HepG2 (cell line): ENCODE results near the gene SYMPK. TPM values are rescaled to one million over a fixed set of nuclear protein-coding genes. Genes with fewer than 3 reads are reported as not detected.

Experiments used
- CBFB ChIP-seq: sonication (generic); formaldehyde crosslinking; IDR thresholded peaks from 2 replicates; pipeline ENCODE4 v1.4.0; 2020; ENCODE audit warnings: missing genetic modification reagents
- JDP2 ChIP-seq: sonication (generic); formaldehyde crosslinking; IDR thresholded peaks from 2 replicates; pipeline ENCODE4 v1.8.1; 2022; ENCODE audit warnings: missing genetic modification reagents, borderline replicate concordance
- ZNF121 ChIP-seq: sonication (generic); formaldehyde crosslinking; IDR thresholded peaks from 2 replicates; pipeline ENCODE4 v1.5.0; 2020; ENCODE audit warnings: mild to moderate bottlenecking, missing genetic modification reagents
- ZNF3 ChIP-seq: IDR thresholded peaks from 2 replicates; pipeline ENCODE4 v1.7.0; 2017; ENCODE audit warnings: inconsistent platforms
- ZNF382 ChIP-seq: sonication (generic); formaldehyde crosslinking; IDR thresholded peaks from 2 replicates; pipeline ENCODE4 v1.5.0; 2020; ENCODE audit warnings: missing genetic modification reagents, mild to moderate bottlenecking, borderline replicate concordance
- ZNF484 ChIP-seq: sonication (generic); formaldehyde crosslinking; IDR thresholded peaks from 2 replicates; pipeline ENCODE4 v1.5.1; 2020; ENCODE audit warnings: mild to moderate bottlenecking, low read depth, missing genetic modification reagents, borderline replicate concordance
- ZNF496 ChIP-seq: sonication (generic); formaldehyde crosslinking; IDR thresholded peaks from 2 replicates; pipeline ENCODE4 v1.8.1; 2023; ENCODE audit warnings: mild to moderate bottlenecking, moderate library complexity, missing genetic modification reagents; ENCODE audit not compliant: insufficient replicate concordance
- ZNF557 ChIP-seq: sonication (generic); formaldehyde crosslinking; IDR thresholded peaks from 2 replicates; pipeline ENCODE4 v1.4.0; 2020; ENCODE audit warnings: missing genetic modification reagents
- ZNF75D ChIP-seq: sonication (generic); formaldehyde crosslinking; IDR thresholded peaks from 2 replicates; pipeline ENCODE4 v1.8.1; 2023; ENCODE audit warnings: missing genetic modification reagents, mild to moderate bottlenecking, borderline replicate concordance
- polyA plus RNA-seq, 8 experiments: library from polyadenylated mRNA; depleted of rRNA in 3 of 8; stranded (reverse) in 7 of 8; unstranded in 1 of 8; fragments of >200 nt; fragmentation: Illumina TruSeq in 4 of 8; extraction: Trizol in 4 of 8; gene quantifications; 2 replicates each; pipeline versions ENCODE4 v1.2.1 to v1.2.3, GENCODE V29; 2011 to 2016; ENCODE audit warnings: low read depth in 4 of 8, missing spikeins in 1 of 8, mixed read lengths in 1 of 8; ENCODE audit not compliant: insufficient read depth in 1 of 8
- total RNA-seq, 5 experiments: library from RNA; depleted of rRNA; stranded (reverse); fragments of >200 nt; fragmentation: Illumina TruSeq; extraction: Trizol; gene quantifications; 2 replicates each; pipeline ENCODE4 v1.2.3, GENCODE V29; 2016; ENCODE audit warnings: low read depth in 1 of 5
- TF ChIP-seq, protein P1 (sequence below): sonication (generic); formaldehyde crosslinking; IDR thresholded peaks from 2 replicates; pipeline ENCODE4 v1.5.1; 2020; ENCODE audit warnings: missing genetic modification reagents, mild to moderate bottlenecking, borderline replicate concordance
- TF ChIP-seq, protein P2 (sequence below), 2 experiments: sonication (generic) in 1 of 2; formaldehyde crosslinking in 1 of 2; IDR thresholded peaks; 2 replicates each; pipeline versions ENCODE4 v1.6.1 to v1.9.0; 2014 to 2022; ENCODE audit warnings: antibody characterized with exemption in 1 of 2, borderline replicate concordance in 1 of 2, inconsistent platforms in 1 of 2, low read depth in 1 of 2, missing genetic modification reagents in 1 of 2
- TF ChIP-seq, protein P3 (sequence below): sonication (generic); formaldehyde crosslinking; IDR thresholded peaks from 2 replicates; pipeline ENCODE4 v1.4.0; 2020; ENCODE audit warnings: missing genetic modification reagents, borderline replicate concordance
- TF ChIP-seq, protein P4 (sequence below): sonication (generic); formaldehyde crosslinking; IDR thresholded peaks from 2 replicates; pipeline ENCODE4 v1.5.0; 2020; ENCODE audit warnings: mild to moderate bottlenecking, missing genetic modification reagents

Gene SYMPK
- total and polyA plus RNA-seq, 2 of the 13 experiments (the other 11 are each of a cell fraction or from before 2014, with no cell fraction given): 21.9 to 55.7 TPM

DNA sequence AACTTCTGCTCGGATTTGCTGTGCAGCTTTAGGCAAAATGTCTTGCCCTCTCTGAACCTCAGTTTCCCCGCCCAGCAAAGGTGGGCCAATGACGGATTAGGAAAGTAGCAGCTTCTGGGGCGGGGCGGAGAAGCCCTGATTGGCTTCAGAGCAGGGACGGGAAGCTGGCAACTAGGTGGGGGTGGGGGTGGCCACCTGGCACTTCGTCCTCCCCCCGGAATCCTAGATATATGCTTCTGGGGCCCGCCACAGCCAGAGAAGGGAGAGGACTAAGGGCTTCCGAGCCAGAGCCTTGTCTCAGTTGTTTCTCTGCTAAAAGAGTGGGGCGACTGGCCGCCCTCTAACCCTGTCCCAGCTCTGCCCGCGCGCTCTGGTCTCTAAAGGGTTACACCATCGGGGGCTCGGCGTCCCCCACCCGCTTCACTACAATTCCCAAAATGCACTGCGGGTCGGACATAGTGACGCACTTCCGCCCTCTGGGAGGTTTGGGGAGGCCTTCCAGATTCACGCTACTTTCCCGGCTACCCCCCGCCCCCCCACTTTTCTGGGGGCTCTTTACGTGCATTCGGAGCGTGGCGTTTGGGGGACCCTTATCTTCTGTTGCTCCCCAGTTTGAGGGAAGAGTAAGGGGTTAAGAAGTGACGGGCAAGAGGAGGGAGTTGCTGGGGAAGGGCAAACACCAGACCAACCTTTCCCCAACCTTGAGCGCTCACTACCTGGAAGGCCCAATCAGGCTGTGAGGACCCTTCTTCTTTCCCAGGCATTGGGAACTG, 23.7 kb upstream of the SYMPK start (continued):
- TF ChIP-seq, protein P1, sequence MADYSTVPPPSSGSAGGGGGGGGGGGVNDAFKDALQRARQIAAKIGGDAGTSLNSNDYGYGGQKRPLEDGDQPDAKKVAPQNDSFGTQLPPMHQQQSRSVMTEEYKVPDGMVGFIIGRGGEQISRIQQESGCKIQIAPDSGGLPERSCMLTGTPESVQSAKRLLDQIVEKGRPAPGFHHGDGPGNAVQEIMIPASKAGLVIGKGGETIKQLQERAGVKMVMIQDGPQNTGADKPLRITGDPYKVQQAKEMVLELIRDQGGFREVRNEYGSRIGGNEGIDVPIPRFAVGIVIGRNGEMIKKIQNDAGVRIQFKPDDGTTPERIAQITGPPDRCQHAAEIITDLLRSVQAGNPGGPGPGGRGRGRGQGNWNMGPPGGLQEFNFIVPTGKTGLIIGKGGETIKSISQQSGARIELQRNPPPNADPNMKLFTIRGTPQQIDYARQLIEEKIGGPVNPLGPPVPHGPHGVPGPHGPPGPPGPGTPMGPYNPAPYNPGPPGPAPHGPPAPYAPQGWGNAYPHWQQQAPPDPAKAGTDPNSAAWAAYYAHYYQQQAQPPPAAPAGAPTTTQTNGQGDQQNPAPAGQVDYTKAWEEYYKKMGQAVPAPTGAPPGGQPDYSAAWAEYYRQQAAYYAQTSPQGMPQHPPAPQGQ: no peak
- TF ChIP-seq ZNF382 (CRISPR knock-in tag) (no peak), ZNF484 (no peak), ZNF75D (no peak), ZNF121 (CRISPR knock-in tag) (no peak), CBFB (CRISPR knock-in tag) (peak; percentile 60; the same call in 1 of the 2 replicates), ZNF3 (CRISPR knock-in tag) (no peak; the same call in 1 of the 2 replicates), ZNF557 (CRISPR knock-in tag) (no peak), JDP2 (no peak), ZNF496 (CRISPR knock-in tag) (no peak)
- TF ChIP-seq, protein P2, sequence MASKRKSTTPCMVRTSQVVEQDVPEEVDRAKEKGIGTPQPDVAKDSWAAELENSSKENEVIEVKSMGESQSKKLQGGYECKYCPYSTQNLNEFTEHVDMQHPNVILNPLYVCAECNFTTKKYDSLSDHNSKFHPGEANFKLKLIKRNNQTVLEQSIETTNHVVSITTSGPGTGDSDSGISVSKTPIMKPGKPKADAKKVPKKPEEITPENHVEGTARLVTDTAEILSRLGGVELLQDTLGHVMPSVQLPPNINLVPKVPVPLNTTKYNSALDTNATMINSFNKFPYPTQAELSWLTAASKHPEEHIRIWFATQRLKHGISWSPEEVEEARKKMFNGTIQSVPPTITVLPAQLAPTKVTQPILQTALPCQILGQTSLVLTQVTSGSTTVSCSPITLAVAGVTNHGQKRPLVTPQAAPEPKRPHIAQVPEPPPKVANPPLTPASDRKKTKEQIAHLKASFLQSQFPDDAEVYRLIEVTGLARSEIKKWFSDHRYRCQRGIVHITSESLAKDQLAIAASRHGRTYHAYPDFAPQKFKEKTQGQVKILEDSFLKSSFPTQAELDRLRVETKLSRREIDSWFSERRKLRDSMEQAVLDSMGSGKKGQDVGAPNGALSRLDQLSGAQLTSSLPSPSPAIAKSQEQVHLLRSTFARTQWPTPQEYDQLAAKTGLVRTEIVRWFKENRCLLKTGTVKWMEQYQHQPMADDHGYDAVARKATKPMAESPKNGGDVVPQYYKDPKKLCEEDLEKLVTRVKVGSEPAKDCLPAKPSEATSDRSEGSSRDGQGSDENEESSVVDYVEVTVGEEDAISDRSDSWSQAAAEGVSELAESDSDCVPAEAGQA (IDR thresholded peaks at IDR 0.05; ENCODE audit: low read depth): no peak
- TF ChIP-seq, protein P2 (CRISPR knock-in tag; IDR thresholded peaks at IDR 0.05; ENCODE audit: borderline replicate concordance): no peak
- TF ChIP-seq, protein P3, sequence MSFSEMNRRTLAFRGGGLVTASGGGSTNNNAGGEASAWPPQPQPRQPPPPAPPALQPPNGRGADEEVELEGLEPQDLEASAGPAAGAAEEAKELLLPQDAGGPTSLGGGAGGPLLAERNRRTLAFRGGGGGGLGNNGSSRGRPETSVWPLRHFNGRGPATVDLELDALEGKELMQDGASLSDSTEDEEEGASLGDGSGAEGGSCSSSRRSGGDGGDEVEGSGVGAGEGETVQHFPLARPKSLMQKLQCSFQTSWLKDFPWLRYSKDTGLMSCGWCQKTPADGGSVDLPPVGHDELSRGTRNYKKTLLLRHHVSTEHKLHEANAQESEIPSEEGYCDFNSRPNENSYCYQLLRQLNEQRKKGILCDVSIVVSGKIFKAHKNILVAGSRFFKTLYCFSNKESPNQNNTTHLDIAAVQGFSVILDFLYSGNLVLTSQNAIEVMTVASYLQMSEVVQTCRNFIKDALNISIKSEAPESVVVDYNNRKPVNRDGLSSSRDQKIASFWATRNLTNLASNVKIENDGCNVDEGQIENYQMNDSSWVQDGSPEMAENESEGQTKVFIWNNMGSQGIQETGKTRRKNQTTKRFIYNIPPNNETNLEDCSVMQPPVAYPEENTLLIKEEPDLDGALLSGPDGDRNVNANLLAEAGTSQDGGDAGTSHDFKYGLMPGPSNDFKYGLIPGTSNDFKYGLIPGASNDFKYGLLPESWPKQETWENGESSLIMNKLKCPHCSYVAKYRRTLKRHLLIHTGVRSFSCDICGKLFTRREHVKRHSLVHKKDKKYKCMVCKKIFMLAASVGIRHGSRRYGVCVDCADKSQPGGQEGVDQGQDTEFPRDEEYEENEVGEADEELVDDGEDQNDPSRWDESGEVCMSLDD (CRISPR knock-in tag): peak; percentile 87
- TF ChIP-seq, protein P4, sequence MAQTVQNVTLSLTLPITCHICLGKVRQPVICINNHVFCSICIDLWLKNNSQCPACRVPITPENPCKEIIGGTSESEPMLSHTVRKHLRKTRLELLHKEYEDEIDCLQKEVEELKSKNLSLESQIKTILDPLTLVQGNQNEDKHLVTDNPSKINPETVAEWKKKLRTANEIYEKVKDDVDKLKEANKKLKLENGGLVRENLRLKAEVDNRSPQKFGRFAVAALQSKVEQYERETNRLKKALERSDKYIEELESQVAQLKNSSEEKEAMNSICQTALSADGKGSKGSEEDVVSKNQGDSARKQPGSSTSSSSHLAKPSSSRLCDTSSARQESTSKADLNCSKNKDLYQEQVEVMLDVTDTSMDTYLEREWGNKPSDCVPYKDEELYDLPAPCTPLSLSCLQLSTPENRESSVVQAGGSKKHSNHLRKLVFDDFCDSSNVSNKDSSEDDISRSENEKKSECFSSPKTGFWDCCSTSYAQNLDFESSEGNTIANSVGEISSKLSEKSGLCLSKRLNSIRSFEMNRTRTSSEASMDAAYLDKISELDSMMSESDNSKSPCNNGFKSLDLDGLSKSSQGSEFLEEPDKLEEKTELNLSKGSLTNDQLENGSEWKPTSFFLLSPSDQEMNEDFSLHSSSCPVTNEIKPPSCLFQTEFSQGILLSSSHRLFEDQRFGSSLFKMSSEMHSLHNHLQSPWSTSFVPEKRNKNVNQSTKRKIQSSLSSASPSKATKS (CRISPR knock-in tag): no peak
